Activated CD8-positive, alpha-beta memory T cell treated with anti-CD3 and anti-CD28 coated beads for 1 hour (primary cell): ENCODE results near the gene TMEM131L.
A peak's percentile ranks its signal among the peaks of the same experiment; 100 is the strongest.
"Not testable (repeated sequence)": the region's sequence is repeated elsewhere in the genome, so short reads cannot be mapped to it uniquely, and the experiment has no call there.

Experiments used
- DNase-seq, 2 donors: peaks; one replicate each; pipeline ENCODE4 v3.0.0-alpha.2; 2020; ENCODE audit warnings: low read depth in 1 of 2; ENCODE audit errors: extremely low read depth in 1 of 2

TMEM131L gene

GRCh38 chr4:153440475-153440874 lies 25.7 kb upstream of the TMEM131L start:
- no peak for DNase-seq

- no peak for DNase-seq
Observed at GRCh38 chr4:153447175-153447905, 18.8 kb upstream of the TMEM131L start.

DNA sequence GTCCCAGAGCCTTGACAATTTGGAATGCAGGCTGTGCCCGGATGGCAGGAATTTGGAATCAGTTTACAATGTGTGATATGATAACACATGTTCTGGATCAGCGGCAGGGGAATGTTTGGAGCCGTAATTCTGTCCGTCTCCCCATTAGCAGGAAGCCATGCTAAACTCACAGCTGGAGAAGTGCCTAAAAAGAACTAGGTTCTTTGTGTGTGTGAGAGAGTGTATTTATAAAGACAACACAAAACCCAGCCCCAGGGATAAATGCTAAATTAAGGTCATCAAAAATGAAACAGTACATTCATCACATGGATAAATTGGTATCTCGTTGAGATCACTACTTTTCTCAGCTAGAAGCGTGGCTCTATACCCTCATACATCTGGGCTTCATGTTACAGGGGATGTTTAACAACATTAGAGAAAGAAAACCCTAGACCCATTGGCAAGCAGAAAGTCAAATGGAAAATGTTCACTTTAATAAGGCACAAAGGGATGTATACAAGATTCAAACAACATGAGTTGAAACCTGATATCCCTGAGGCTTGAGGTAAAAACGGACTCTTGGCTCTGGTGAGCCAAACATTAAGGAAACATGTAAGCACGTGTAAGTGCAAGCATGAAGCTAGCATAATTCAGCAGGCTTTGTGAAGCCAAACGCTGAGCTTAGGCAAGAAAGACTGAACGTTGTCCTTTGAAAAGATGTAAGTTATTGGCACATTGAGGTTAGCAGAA lies 18.0 kb upstream of the TMEM131L start:
- DNase-seq = no peak

DNA sequence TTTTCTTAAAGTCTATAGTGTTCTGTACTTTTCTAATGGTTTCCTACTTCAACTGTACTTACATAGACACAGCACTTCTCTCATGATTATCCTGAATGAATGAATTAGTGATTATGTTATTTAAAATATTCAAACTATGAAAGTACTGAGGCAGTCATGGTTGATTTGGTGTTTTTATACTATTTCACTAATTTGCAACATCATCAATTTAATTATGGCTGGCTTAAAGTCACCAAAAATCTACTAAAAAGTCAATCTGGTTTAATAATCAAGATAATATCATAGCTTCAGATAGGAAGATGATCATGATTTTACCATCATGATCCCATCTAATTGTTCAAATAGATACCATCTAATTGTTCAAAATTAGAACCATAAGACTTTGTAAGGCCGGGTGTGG lies 16.8 kb upstream of the TMEM131L start:
- DNase-seq = no peak

DNA sequence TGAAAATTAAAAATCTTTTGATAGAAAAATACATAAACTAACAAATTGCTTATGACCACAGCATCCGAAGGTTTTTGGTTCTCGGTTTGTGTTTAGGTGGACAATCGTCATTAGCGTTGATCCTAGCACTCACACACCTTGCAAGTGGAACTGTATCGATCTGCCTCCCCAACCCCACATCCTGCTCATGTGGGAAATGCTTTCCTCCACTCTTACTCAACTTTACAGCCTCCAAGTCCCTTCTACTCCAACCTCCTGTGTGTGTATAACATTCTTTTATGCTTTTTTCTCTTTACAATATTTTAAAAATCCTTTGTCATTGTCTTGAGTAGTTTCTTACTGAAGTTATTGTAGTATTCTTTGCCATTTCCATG lies 15.6 kb upstream of the TMEM131L start:
- DNase-seq = no peak

DNA sequence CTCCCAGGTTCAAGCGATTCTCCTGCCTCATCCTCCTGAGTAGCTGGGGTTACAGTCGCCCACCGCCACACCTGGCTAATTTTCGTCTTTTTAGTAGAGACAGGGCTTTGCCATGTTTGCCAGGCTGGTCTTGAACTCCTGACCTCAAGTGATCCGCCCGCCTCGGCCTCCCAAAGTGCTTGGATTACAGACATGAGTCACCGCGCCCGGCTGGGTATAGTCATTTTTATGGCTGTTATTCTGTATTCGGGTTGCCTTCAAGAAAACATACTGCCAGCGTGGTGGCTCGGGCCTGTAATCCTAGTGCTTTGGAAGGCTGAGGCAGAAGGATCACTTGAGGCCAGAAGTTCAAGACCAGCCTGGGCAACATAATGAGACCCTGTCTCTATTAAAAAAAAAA lies 15.0 kb upstream of the TMEM131L start:
- not testable (repeated sequence) for DNase-seq

- no peak for DNase-seq
Observed at GRCh38 chr4:153451911-153452657, 14.1 kb upstream of the TMEM131L start.

DNA sequence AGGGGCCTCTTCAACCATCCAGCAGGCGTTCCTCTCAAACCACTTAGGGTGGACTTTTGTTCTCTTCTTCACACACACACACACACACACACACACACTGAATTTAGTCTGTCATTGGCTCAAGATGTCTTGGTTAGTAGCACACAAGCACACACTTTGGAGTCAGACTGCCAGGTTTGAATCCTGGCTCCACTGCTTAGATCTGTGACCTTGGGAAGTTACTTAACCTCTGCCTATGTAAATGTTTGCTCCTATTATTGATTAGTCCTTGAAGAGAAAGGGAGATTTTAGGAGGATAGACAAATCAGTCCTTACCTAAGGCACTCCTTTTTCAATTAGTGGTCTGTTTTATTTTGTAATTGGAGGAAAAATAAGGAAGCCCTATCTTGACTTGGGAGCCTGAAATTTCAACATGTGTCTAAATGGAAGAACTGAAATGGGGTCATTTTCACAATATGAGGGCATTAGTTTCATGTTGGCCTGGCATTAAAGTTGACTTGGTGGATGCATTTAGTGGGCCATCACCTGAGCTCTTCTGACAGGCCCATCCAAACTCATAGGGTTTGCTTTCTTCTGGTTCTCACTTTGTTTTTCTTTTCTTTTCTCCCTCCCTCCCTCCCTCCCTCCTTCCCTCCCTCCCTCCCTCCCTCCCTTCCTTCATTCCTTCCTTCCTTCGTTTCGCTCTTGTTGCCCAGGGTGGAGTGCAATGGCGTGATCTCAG lies 13.3 kb upstream of the TMEM131L start:
- no peak for DNase-seq

DNA sequence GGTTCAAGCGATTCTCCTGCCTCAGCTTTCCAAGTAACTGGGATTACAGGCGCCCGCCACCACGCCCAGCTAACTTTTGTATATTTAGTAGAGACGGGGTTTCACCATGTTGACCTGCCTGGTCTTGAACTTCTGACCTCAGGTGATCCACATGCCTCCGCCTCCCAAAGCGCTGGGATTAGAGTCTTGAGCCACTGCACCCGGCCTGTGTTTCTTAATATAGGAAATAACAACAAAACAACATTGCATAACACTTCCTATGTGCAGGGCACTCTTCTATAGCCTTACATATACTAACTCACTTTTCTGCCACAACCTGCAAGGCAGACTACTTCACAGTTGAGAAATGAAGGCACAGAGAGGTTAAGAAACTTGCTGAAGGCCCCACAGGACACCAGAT lies 12.8 kb upstream of the TMEM131L start:
- no peak for DNase-seq

- DNase-seq = no peak
Observed at GRCh38 chr4:153458969-153459368, 7.2 kb upstream of the TMEM131L start.

- not testable (repeated sequence) for DNase-seq
Observed at GRCh38 chr4:153461549-153461948, 4.6 kb upstream of the TMEM131L start.

GRCh38 chr4:153464068-153464467 lies 2.1 kb upstream of the TMEM131L start:
- DNase-seq = no peak

DNA sequence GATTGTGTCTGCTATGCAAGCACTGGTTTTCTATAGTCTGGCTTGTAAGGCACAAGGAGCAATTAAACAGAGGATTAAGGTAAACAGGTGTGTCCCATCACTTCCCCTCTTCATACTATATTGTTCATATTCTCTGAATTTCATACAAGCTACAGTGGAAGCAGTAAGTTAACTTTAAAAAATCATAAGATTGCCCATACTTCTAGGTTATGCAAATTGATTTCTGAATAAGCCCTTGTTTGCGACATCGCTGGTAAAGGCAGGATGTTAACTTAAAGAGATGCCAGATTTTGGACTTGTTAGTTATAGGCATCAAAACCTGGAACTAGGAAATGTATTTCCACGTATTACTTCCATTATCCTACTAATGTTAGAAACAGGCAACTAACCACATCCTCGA lies 1.0 kb upstream of the TMEM131L start:
- DNase-seq = no peak

DNA sequence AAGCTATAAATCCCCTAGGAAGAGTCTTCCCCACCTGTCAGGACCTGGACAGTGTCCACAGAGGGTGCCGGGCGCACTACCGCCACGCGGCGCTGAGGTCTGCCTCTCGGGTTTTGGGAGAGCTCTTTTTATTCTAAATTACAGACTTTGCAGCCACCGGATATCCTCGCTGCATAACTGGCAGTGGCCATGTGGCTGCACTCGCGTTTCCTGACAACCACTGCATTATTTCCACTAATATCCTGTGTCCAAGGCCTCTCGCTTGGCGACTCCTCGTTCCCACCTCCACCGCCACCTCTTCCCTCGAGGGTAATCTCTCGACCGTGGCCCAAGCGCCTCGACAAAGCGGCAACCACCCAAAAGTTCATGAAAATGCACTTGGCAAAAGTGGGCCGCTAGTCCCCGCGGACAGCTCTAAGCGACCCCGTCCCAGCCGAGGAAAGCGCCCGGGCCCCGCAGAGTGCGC lies 512 bp upstream of the TMEM131L start:
- DNase-seq = peak in 1 of 2 donors; percentile 13

GRCh38 chr4:153466949-153467896 lies 1.1 kb downstream of the TMEM131L start:
- peak in 1 of 2 donors; percentile 22 for DNase-seq

- no peak for DNase-seq
Observed at GRCh38 chr4:153467897-153468262, 1.7 kb downstream of the TMEM131L start.

GRCh38 chr4:153468587-153468986 lies 2.4 kb downstream of the TMEM131L start:
- DNase-seq = no peak

- no peak for DNase-seq
Observed at GRCh38 chr4:153469031-153469430, 2.9 kb downstream of the TMEM131L start.

GRCh38 chr4:153471071-153471697 lies 5.0 kb downstream of the TMEM131L start:
- DNase-seq = not testable (repeated sequence)
